ENCODE data around the gene LITAF. TPM values are rescaled to one million over a fixed set of nuclear protein-coding genes. Genes with fewer than 3 reads are reported as not detected.

Gene LITAF
- polyA plus RNA-seq, 3 donors, result 67.9 to 118 (median 69.0) TPM

DNA sequence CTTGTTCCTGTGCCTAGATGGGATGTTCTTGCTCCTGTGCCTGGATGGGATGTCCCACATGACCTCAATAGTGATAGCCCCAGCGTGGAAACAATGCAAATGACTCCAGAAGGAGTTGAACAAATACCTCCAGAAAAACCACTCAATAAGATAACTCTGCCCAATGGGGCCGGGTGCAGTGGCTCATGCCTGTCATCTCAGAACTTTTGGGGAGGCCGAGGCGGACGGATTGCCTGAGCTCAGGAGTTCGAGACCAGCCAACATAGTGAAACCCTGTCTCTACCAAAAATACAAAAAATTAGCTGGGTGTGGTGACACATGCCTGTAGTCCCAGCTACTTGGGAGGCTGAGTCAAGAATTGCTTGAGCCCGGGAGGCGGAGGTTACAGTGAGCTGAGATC is 15.2 kb upstream of the LITAF start:
- peaks cover 38% of the 10 kb centered on the region for H3K4me1 Mint-ChIP-seq
- no peak for DNase-seq
- no peak overlapping the region for H3K4me2 ChIP-seq (replicated peaks; ENCODE audit: extremely low read depth, low read length, poor library complexity, severe bottlenecking)
- no peaks in the 10 kb centered on the region for H4K20me1 ChIP-seq (ENCODE audit: insufficient read depth, low read length)
- H3K27me3 ChIP-seq (ENCODE audit: control insufficient read depth in 2 of 2, insufficient read depth in 2 of 2, low read length in 2 of 2), result no peaks in the 10 kb centered on the region
- H3K9ac ChIP-seq (ENCODE audit: insufficient read depth, low read length, poor library complexity, severe bottlenecking), result no peak overlapping the region
- H3K4me1 ChIP-seq (ENCODE audit: control insufficient read depth in 1 of 2, insufficient read depth in 2 of 2, low read length in 2 of 2), result peaks cover 42 to 44% of the 10 kb centered on the region in 2 donors
- H3K36me3 Mint-ChIP-seq, result peaks cover 0 to 4% of the 10 kb centered on the region in 2 donors
- no peak overlapping the region for H3K27ac ChIP-seq (ENCODE audit: low read depth in 1 of 2, low read length in 2 of 2)
- intact Hi-C loops (cut with micrococcal nuclease), result no loop called here
- peaks cover 0 to 13% (median 12%) of the 10 kb centered on the region in 3 donors for H3K27me3 Mint-ChIP-seq (ENCODE audit: low read depth in 3 of 3)
- WGBS (ENCODE audit: insufficient coverage), result 100% methylated on average over 5 of the region's 8 CpGs
- H3K4me3 Mint-ChIP-seq, result no peak overlapping the region
- TF ChIP-seq, protein P1, sequence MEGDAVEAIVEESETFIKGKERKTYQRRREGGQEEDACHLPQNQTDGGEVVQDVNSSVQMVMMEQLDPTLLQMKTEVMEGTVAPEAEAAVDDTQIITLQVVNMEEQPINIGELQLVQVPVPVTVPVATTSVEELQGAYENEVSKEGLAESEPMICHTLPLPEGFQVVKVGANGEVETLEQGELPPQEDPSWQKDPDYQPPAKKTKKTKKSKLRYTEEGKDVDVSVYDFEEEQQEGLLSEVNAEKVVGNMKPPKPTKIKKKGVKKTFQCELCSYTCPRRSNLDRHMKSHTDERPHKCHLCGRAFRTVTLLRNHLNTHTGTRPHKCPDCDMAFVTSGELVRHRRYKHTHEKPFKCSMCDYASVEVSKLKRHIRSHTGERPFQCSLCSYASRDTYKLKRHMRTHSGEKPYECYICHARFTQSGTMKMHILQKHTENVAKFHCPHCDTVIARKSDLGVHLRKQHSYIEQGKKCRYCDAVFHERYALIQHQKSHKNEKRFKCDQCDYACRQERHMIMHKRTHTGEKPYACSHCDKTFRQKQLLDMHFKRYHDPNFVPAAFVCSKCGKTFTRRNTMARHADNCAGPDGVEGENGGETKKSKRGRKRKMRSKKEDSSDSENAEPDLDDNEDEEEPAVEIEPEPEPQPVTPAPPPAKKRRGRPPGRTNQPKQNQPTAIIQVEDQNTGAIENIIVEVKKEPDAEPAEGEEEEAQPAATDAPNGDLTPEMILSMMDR (IDR thresholded peaks at IDR 0.05), result no peak
- H2AFZ ChIP-seq (ENCODE audit: insufficient read depth, low read depth, low read length, poor library complexity, severe bottlenecking), result no peak overlapping the region
- no peaks in the 10 kb centered on the region for H3K36me3 ChIP-seq (replicated peaks in 1 of 2; ENCODE audit: control insufficient read depth in 1 of 2, insufficient read depth in 2 of 2, low read length in 2 of 2)
- no peaks in the 10 kb centered on the region for H3K9me3 Mint-ChIP-seq
- no peak overlapping the region for H3K4me3 ChIP-seq (replicated peaks in 1 of 3; ENCODE audit: low read depth in 2 of 3, low read length in 3 of 3)
- no peaks in the 10 kb centered on the region for H3K9me3 ChIP-seq (replicated peaks in 1 of 2; ENCODE audit: control insufficient read depth in 1 of 2, insufficient read depth in 1 of 2, low read length in 2 of 2)
- H3K79me2 ChIP-seq (ENCODE audit: insufficient read depth, low read length), result no peaks in the 10 kb centered on the region
- H3K27ac Mint-ChIP-seq, result peak overlapping the region in 2 of 7 donors; percentile 19 to 25

DNA sequence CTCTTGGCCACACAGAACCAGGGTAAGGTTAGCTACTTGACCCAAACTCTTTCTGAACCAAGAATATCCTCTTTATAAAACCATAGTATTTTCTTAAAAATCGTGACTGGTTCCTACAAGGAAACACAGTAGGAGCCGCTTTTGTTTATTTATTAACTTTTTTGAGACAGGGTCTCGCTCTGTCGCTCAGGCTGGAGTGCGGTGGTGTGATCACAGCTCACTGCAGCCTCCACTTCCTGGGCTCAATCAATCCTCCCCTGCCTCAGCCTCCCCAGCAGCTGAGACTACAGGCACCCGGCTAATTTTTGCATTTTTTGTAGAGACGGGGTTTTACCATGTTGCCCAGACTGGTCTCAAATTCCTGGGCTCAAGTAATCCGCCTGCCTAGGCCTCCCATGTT is 14.7 kb upstream of the LITAF start:
- H3K27me3 Mint-ChIP-seq (ENCODE audit: low read depth in 3 of 3), result peaks cover 0 to 13% (median 12%) of the 10 kb centered on the region in 3 donors
- peaks cover 42% of the 10 kb centered on the region for H3K4me1 Mint-ChIP-seq
- WGBS (ENCODE audit: insufficient coverage), result 94% methylated on average over 5 of the region's 8 CpGs
- H3K4me1 ChIP-seq (ENCODE audit: control insufficient read depth in 1 of 2, insufficient read depth in 2 of 2, low read length in 2 of 2), result peaks cover 46 to 49% of the 10 kb centered on the region in 2 donors
- no peaks in the 10 kb centered on the region for H3K27me3 ChIP-seq (ENCODE audit: control insufficient read depth in 2 of 2, insufficient read depth in 2 of 2, low read length in 2 of 2)
- H3K9ac ChIP-seq (ENCODE audit: insufficient read depth, low read length, poor library complexity, severe bottlenecking), result no peak overlapping the region
- no peaks in the 10 kb centered on the region for H3K36me3 ChIP-seq (replicated peaks in 1 of 2; ENCODE audit: control insufficient read depth in 1 of 2, insufficient read depth in 2 of 2, low read length in 2 of 2)
- H3K4me2 ChIP-seq (replicated peaks; ENCODE audit: extremely low read depth, low read length, poor library complexity, severe bottlenecking), result no peak overlapping the region
- DNase-seq, result no peak
- peaks cover 0 to 4% of the 10 kb centered on the region in 2 donors for H3K36me3 Mint-ChIP-seq
- no peak overlapping the region for H3K27ac ChIP-seq (ENCODE audit: low read depth in 1 of 2, low read length in 2 of 2)
- intact Hi-C loops (cut with micrococcal nuclease), result no loop called here
- no peaks in the 10 kb centered on the region for H3K79me2 ChIP-seq (ENCODE audit: insufficient read depth, low read length)
- no peak overlapping the region for H3K4me3 ChIP-seq (replicated peaks in 1 of 3; ENCODE audit: low read depth in 2 of 3, low read length in 3 of 3)
- no peaks in the 10 kb centered on the region for H4K20me1 ChIP-seq (ENCODE audit: insufficient read depth, low read length)
- TF ChIP-seq, protein P1 (IDR thresholded peaks at IDR 0.05), result no peak
- no peak overlapping the region for H3K27ac Mint-ChIP-seq
- no peaks in the 10 kb centered on the region for H3K9me3 ChIP-seq (replicated peaks in 1 of 2; ENCODE audit: control insufficient read depth in 1 of 2, insufficient read depth in 1 of 2, low read length in 2 of 2)
- no peak overlapping the region for H2AFZ ChIP-seq (ENCODE audit: insufficient read depth, low read depth, low read length, poor library complexity, severe bottlenecking)
- no peaks in the 10 kb centered on the region for H3K9me3 Mint-ChIP-seq
- no peak overlapping the region for H3K4me3 Mint-ChIP-seq

Measured in CD14-positive monocyte (primary cell).